IMR-90 (cell line): ENCODE measurements around the gene HOXD12. TPM values are rescaled to one million over a fixed set of nuclear protein-coding genes. Genes with fewer than 3 reads are reported as not detected.

Experiments used
- ATAC-seq: fragments of 200-7000 bp; cut with Tn5 transposase; 2 replicates; pipeline ENCODE4 v1.9.1; 2020; ENCODE audit warnings: low read depth, mild to moderate bottlenecking, moderate library complexity
- Bru-seq: library from RNA; stranded (reverse); fragments of 400-500 nt; gene quantifications from one replicate; lab custom pipeline; 2021; lab: Mats Ljungman, UMichigan
- BruChase-seq, 2 experiments: library from RNA; stranded (reverse); fragments of 400-500 nt; gene quantifications; one replicate each; lab custom pipeline; 2021; lab: Mats Ljungman, UMichigan
- BruUV-seq: library from RNA; stranded (reverse); fragments of 400-500 nt; replicated peaks from 2 replicates; lab custom pipeline; 2021; lab: Mats Ljungman, UMichigan
- CTCF ChIA-PET: fragments of 300-600 bp; formaldehyde crosslinking; extraction: SDS; loops from one replicate; lab custom pipeline; 2021; ENCODE audit warnings: antibody characterized with exemption; lab: Yijun Ruan, JAX
- POLR2A ChIA-PET: fragments of 300-600 bp; sonication (Branson Sonifier 250); formaldehyde crosslinking; loops from one replicate; lab custom pipeline; 2022; ENCODE audit warnings: antibody characterized with exemption; ENCODE audit not compliant: unreplicated experiment; lab: Charles Lee
- DNase-seq: peaks from one replicate; pipeline ENCODE4 v3.0.0; 2013
- H2AFZ ChIP-seq: replicated peaks from 2 replicates; pipeline ENCODE3; 2013; ENCODE audit warnings: low read length, mild to moderate bottlenecking; ENCODE audit not compliant: poor library complexity
- H2AK5ac ChIP-seq: 2 replicates; pipeline ENCODE4 v1.6.1; 2013; ENCODE audit warnings: low read depth, low read length, inconsistent platforms
- H2AK9ac ChIP-seq: replicated peaks from 2 replicates; pipeline ENCODE3; 2013; ENCODE audit warnings: mild to moderate bottlenecking, low read depth, low read length, moderate library complexity; ENCODE audit not compliant: poor library complexity
- H2BK120ac ChIP-seq: 2 replicates; pipeline ENCODE4 v1.6.1; 2013; ENCODE audit warnings: low read depth, low read length, inconsistent platforms
- H2BK15ac ChIP-seq: 3 replicates; pipeline ENCODE4 v1.6.1; 2013; ENCODE audit warnings: low read depth, low read length, inconsistent platforms
- H2BK20ac ChIP-seq: 2 replicates; pipeline ENCODE4 v1.6.1; 2013; ENCODE audit warnings: low read depth, mild to moderate bottlenecking, inconsistent platforms, low read length, moderate library complexity
- H2BK5ac ChIP-seq: 2 replicates; pipeline ENCODE4 v1.6.1; 2013; ENCODE audit warnings: mild to moderate bottlenecking, low read depth, low read length, inconsistent platforms; ENCODE audit not compliant: poor library complexity, severe bottlenecking
- H3K14ac ChIP-seq: replicated peaks from 2 replicates; pipeline ENCODE4 v1.6.1; 2013; ENCODE audit warnings: low read depth, low read length, inconsistent platforms
- H3K18ac ChIP-seq: 2 replicates; pipeline ENCODE4 v1.6.1; 2013; ENCODE audit warnings: low read depth, low read length, control low read depth
- H3K23ac ChIP-seq: 2 replicates; pipeline ENCODE4 v1.6.1; 2013; ENCODE audit warnings: low read depth, low read length, inconsistent platforms
- H3K27ac ChIP-seq: 2 replicates; pipeline ENCODE4 v1.5.1; 2013; ENCODE audit warnings: mild to moderate bottlenecking, control low read depth, low read length; ENCODE audit not compliant: insufficient read depth
- H3K27me3 ChIP-seq: 2 replicates; pipeline ENCODE4 v1.6.1; 2013; ENCODE audit warnings: low read length; ENCODE audit not compliant: control insufficient read depth, insufficient read depth
- H3K36me3 ChIP-seq: 2 replicates; pipeline ENCODE4 v1.6.1; 2013; ENCODE audit warnings: low read length, mixed read lengths; ENCODE audit not compliant: control insufficient read depth, insufficient read depth
- H3K4ac ChIP-seq: 2 replicates; pipeline ENCODE4 v1.6.1; 2013; ENCODE audit warnings: low read depth, low read length, inconsistent platforms
- H3K4me1 ChIP-seq: 2 replicates; pipeline ENCODE4 v1.6.1; 2013; ENCODE audit warnings: low read length, mixed read lengths; ENCODE audit not compliant: control insufficient read depth, insufficient read depth
- H3K4me2 ChIP-seq: 2 replicates; pipeline ENCODE4 v1.6.1; 2013; ENCODE audit warnings: low read depth, mild to moderate bottlenecking, control low read depth, low read length, moderate library complexity
- H3K4me3 ChIP-seq: 2 replicates; pipeline ENCODE4 v1.5.1; 2013; ENCODE audit warnings: low read depth, mild to moderate bottlenecking, control low read depth, low read length, moderate library complexity; ENCODE audit not compliant: insufficient read depth
- H3K56ac ChIP-seq: 2 replicates; pipeline ENCODE4 v1.6.1; 2013; ENCODE audit warnings: low read length, inconsistent platforms; ENCODE audit not compliant: insufficient read depth; ENCODE audit errors: extremely low read depth
- H3K79me1 ChIP-seq, 2 experiments: 2 replicates each; pipeline ENCODE4 v1.6.1; 2013; ENCODE audit warnings: low read length in 2 of 2, inconsistent platforms in 1 of 2, low read depth in 1 of 2
- H3K9ac ChIP-seq: 2 replicates; pipeline ENCODE4 v1.6.1; 2013; ENCODE audit warnings: low read depth, low read length, control low read depth
- H3K9me1 ChIP-seq: 2 replicates; pipeline ENCODE4 v1.6.1; 2013; ENCODE audit warnings: low read length, inconsistent platforms; ENCODE audit not compliant: insufficient read depth
- H3K9me3 ChIP-seq: 2 replicates; pipeline ENCODE4 v1.6.1; 2013; ENCODE audit warnings: low read length; ENCODE audit not compliant: control insufficient read depth, insufficient read depth
- H4K20me1 ChIP-seq: 2 replicates; pipeline ENCODE4 v1.6.1; 2013; ENCODE audit warnings: low read length, inconsistent platforms; ENCODE audit not compliant: insufficient read depth
- H4K5ac ChIP-seq: 2 replicates; pipeline ENCODE4 v1.6.1; 2013; ENCODE audit warnings: mild to moderate bottlenecking, low read depth, low read length, control low read depth
- H4K8ac ChIP-seq, 2 experiments: 2 replicates each; pipeline ENCODE4 v1.6.1; 2013; ENCODE audit warnings: low read depth in 2 of 2, low read length in 2 of 2, control low read depth in 1 of 2, inconsistent platforms in 1 of 2
- H4K91ac ChIP-seq: 2 replicates; pipeline ENCODE4 v1.6.1; 2013; ENCODE audit warnings: low read depth, low read length, inconsistent platforms; ENCODE audit not compliant: insufficient read depth
- CEBPB ChIP-seq: IDR thresholded peaks from 2 replicates; pipeline ENCODE4 v1.6.1; 2012; ENCODE audit warnings: low read depth, low read length, improper control_type of control experiment
- CHD1 ChIP-seq: IDR thresholded peaks from 2 replicates; pipeline ENCODE4 v1.6.1; 2012; ENCODE audit warnings: low read depth, low read length, improper control_type of control experiment
- CTCF ChIP-seq: conservative IDR thresholded peaks from 2 replicates; pipeline ENCODE4 v1.5.1; 2012; ENCODE audit warnings: mild to moderate bottlenecking, low read depth, low read length, improper control_type of control experiment
- MAFK ChIP-seq: IDR thresholded peaks from 2 replicates; pipeline ENCODE4 v1.6.1; 2012; ENCODE audit warnings: low read depth, low read length, improper control_type of control experiment
- MAZ ChIP-seq: IDR thresholded peaks from 2 replicates; pipeline ENCODE4 v1.6.1; 2012; ENCODE audit warnings: low read depth, mild to moderate bottlenecking, low read length, improper control_type of control experiment, moderate library complexity, borderline replicate concordance
- MXI1 ChIP-seq: IDR thresholded peaks from 2 replicates; pipeline ENCODE4 v1.6.1; 2012; ENCODE audit warnings: low read depth, mild to moderate bottlenecking, low read length, moderate library complexity, borderline replicate concordance
- POLR2A ChIP-seq: IDR thresholded peaks from 2 replicates; pipeline ENCODE4 v1.6.1; 2012; ENCODE audit warnings: mild to moderate bottlenecking, low read depth, low read length
- RCOR1 ChIP-seq: IDR thresholded peaks from 2 replicates; pipeline ENCODE4 v1.6.1; 2012; ENCODE audit warnings: mild to moderate bottlenecking, low read length, improper control_type of control experiment; ENCODE audit not compliant: insufficient replicate concordance
- SMC3 ChIP-seq: fragments of 150-350 bp; IDR thresholded peaks from 2 replicates; pipeline ENCODE4 v1.6.1; 2016; ENCODE audit warnings: low read depth, mild to moderate bottlenecking, antibody characterized with exemption, low read length, moderate library complexity
- USF2 ChIP-seq: fragments of 150-350 bp; IDR thresholded peaks from 2 replicates; pipeline ENCODE4 v1.6.1; 2017; ENCODE audit warnings: mild to moderate bottlenecking, antibody characterized with exemption, low read length, low read depth
- WGBS, 2 experiments: methylation state at CpG; one replicate each; pipeline versions ENCODE4 v1.1.5 to v1.1.7; 2013; ENCODE audit warnings: missing lambda C conversion rate in 2 of 2; ENCODE audit not compliant: insufficient read length in 1 of 2; ENCODE audit errors: extremely low coverage in 2 of 2; 5-methylcytosine and 5-hydroxymethylcytosine counted together
- dilution Hi-C: fragments of 300-500 bp; cut with HindIII; formaldehyde crosslinking; loops from one replicate; pipeline ENCODE4 v1.14.3; 2018; ENCODE audit warnings: low sequenced_read_pairs; ENCODE audit not compliant: unreplicated experiment
- in situ Hi-C: fragments of 300-500 bp; cut with MboI; formaldehyde crosslinking; loops from 3 replicates; pipeline ENCODE4 v1.14.3; 2019; ENCODE audit warnings: low sequenced_read_pairs, inconsistent platforms, mixed read lengths
- intact Hi-C: fragments of 100-400 bp; cut with micrococcal nuclease; formaldehyde crosslinking; loops from 2 replicates; pipeline ENCODE4 v1.10.0; 2022
- long read RNA-seq: library from polyadenylated mRNA; unstranded; transcript quantifications from one replicate; pipeline ENCODE4 v2.0.0, GENCODE V29; 2021; ENCODE audit not compliant: unreplicated experiment
- polyA plus RNA-seq, 3 experiments: library from polyadenylated mRNA; depleted of rRNA; stranded (reverse); fragments of >200 nt; gene quantifications; 2 replicates each; pipeline ENCODE4 v1.2.3, GENCODE V29; 2012; ENCODE audit warnings: low replicate concordance in 1 of 3
- total RNA-seq: library from RNA; depleted of rRNA; stranded (reverse); fragments of >200 nt; gene quantifications from 2 replicates; pipeline ENCODE4 v1.2.3, GENCODE V29; 2012; rRNA removed
- TF ChIP-seq, protein P1 (sequence below): fragments of 150-350 bp; IDR thresholded peaks from 2 replicates; pipeline ENCODE4 v1.6.1; 2016; ENCODE audit warnings: low read depth, mild to moderate bottlenecking, low read length, moderate library complexity, borderline replicate concordance

HOXD12 gene, protein sequence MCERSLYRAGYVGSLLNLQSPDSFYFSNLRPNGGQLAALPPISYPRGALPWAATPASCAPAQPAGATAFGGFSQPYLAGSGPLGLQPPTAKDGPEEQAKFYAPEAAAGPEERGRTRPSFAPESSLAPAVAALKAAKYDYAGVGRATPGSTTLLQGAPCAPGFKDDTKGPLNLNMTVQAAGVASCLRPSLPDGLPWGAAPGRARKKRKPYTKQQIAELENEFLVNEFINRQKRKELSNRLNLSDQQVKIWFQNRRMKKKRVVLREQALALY
- not detected in 2 replicates for total RNA-seq
- polyA plus RNA-seq (2012; rRNA removed) = not detected in 2 replicates
- polyA plus RNA-seq (2012; cell fraction: cytosol; rRNA removed) = not detected in 2 replicates
- polyA plus RNA-seq (2012; cell fraction: nucleus; rRNA removed; ENCODE audit: low replicate concordance) = not detected in 2 replicates
- not detected for Bru-seq, nascent RNA
- not detected for BruChase-seq, experiment 1, labeled RNA remaining after a 6-hour chase
- not detected for BruChase-seq, experiment 2, labeled RNA remaining after a 2-hour chase
- long read RNA-seq = 0 reads

GRCh38 chr2:176099728-176100546 is at the start of gene HOXD12:
TSS of gene HOXD12 (plus strand) at chr2:176099795. CDS start at chr2:176099802, 7 bp downstream.
- no peak within 1 kb of the TSS for H2AFZ ChIP-seq
- no peaks in the 10 kb centered on the region for H3K36me3 ChIP-seq
- H3K9me3 ChIP-seq = peaks cover 1% of the 10 kb centered on the region
- H2AK5ac ChIP-seq = no peak within 1 kb of the TSS
- no peaks in the 10 kb centered on the region for H3K9me1 ChIP-seq
- no peaks in the 10 kb centered on the region for H4K20me1 ChIP-seq
- H3K79me1 ChIP-seq = no peaks in the 10 kb centered on the region
- peaks cover 94% of the 10 kb centered on the region for H3K27me3 ChIP-seq
- in situ Hi-C loops (loop anchor here (10.0 to 25.0 kb wide), 4 partner anchors 415 to 1363 kb away; no protein-coding TSS in a partner anchor), dilution Hi-C loops (no loop called here), intact Hi-C loops (loop anchor here (5.0 to 10.0 kb wide), 3 partner anchors 848 to 1395 kb away; no protein-coding TSS in a partner anchor)
- no peak within 1 kb of the TSS for H3K4ac ChIP-seq
- no peak within 1 kb of the TSS for H3K14ac ChIP-seq
- H3K27ac ChIP-seq = no peak within 1 kb of the TSS
- no peak within 1 kb of the TSS for H3K18ac ChIP-seq
- H2BK15ac ChIP-seq = no peak within 1 kb of the TSS
- no TSS peak for BruUV-seq
- CTCF ChIA-PET = no interaction called here
- H4K5ac ChIP-seq = no peak within 1 kb of the TSS
- H4K8ac ChIP-seq = no peak within 1 kb of the TSS
- ATAC-seq (no peak), DNase-seq (no peak)
- H2BK5ac ChIP-seq = no peak within 1 kb of the TSS
- no peak within 1 kb of the TSS for H3K23ac ChIP-seq
- no peak within 1 kb of the TSS for H3K9ac ChIP-seq
- H3K4me2 ChIP-seq = no peak within 1 kb of the TSS
- H3K4me3 ChIP-seq = no peak within 1 kb of the TSS
- no peak within 1 kb of the TSS for H2BK20ac ChIP-seq
- WGBS, 2 experiments = 7% methylated on average over 28 of the region's 70 CpGs; no CpG with 5 or more reads in 1 of the 2 experiments
- no peak within 1 kb of the TSS for H4K91ac ChIP-seq
- POLR2A ChIA-PET = no interaction called here
- no peak within 1 kb of the TSS for H2BK120ac ChIP-seq
- peak within 1 kb of the TSS; percentile 19 for H2AK9ac ChIP-seq
- peaks cover 3% of the 10 kb centered on the region; the same call in 1 of the 2 replicates for H3K4me1 ChIP-seq
- no peak within 1 kb of the TSS for H3K56ac ChIP-seq
- TF ChIP-seq MAZ (no peak), CTCF (no peak), CHD1 (no peak), SMC3 (no peak), POLR2A (no peak), RCOR1 (no peak), USF2 (no peak), CEBPB (no peak), MXI1 (no peak), MAFK (no peak)
- TF ChIP-seq, protein P1, sequence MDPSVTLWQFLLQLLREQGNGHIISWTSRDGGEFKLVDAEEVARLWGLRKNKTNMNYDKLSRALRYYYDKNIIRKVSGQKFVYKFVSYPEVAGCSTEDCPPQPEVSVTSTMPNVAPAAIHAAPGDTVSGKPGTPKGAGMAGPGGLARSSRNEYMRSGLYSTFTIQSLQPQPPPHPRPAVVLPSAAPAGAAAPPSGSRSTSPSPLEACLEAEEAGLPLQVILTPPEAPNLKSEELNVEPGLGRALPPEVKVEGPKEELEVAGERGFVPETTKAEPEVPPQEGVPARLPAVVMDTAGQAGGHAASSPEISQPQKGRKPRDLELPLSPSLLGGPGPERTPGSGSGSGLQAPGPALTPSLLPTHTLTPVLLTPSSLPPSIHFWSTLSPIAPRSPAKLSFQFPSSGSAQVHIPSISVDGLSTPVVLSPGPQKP = no peak
